ENCODE results near the gene QSOX2.

GRCh38 chr9:136230773-136231172 lies 14.8 kb downstream of the QSOX2 start:
- TF ChIP-seq CTCF (IDR thresholded peaks at IDR 0.05) (no peak), EP300 (IDR thresholded peaks at IDR 0.05) (no peak)

All from stomach (tissue), 4 donors.